ENCODE data around the gene AGXT.

GRCh38 chr2:240892356-240892755 lies 23.7 kb downstream of the AGXT start:
- TF ChIP-seq CTCF (IDR thresholded peaks at IDR 0.05; ENCODE audit: low read length) (no peak), EZH2 (IDR thresholded peaks at IDR 0.05; ENCODE audit: borderline replicate concordance, low read length) (no peak)

Measured in OCI-LY1 (cell line).